Measurements from ENCODE around the gene HOXC5. TPM values are rescaled to one million over a fixed set of nuclear protein-coding genes. Genes with fewer than 3 reads are reported as not detected.
A peak's percentile ranks its signal among the peaks of the same experiment; 100 is the strongest.

Gene HOXC5
- total and polyA plus RNA-seq, 2 donors (not counting 1 experiment from before 2014, with no cell fraction given) = not detected

DNA sequence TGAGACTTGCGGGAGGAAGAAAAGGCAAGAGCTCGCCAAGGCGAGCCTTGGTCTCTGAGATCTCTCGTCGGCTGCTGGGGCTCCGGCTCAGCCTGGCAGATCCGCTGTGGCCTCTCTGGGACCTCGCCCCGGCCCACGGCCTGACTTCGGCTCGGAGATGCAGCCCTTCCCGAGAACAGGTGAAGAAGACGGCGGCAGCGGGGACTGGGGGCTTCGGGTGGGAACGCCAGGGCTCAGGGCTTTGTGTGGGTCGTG, 38.9 kb upstream of the HOXC5 start:
- TF ChIP-seq CTCF (IDR thresholded peaks at IDR 0.05) (no peak), EZH2 (IDR thresholded peaks at IDR 0.05; ENCODE audit: borderline replicate concordance, insufficient read depth, low read depth, low read length, poor library complexity, severe bottlenecking) (no peak)
- intact Hi-C loops (cut with micrococcal nuclease) = no loop called here
- no peaks in the 10 kb centered on the region for H4K20me1 ChIP-seq (ENCODE audit: control insufficient read depth, insufficient read depth, low read length, poor library complexity, severe bottlenecking)
- no peak overlapping the region for H3K27ac ChIP-seq (ENCODE audit: low read length in 2 of 2)
- H3K27me3 ChIP-seq (replicated peaks in 1 of 4; ENCODE audit: control extremely low read depth in 1 of 4, control insufficient read depth in 3 of 4, insufficient read depth in 4 of 4, low read length in 3 of 4) = peaks cover 0 to 99% (median 89%) of the 10 kb centered on the region in 4 experiments
- no peak overlapping the region for H3K9ac ChIP-seq (ENCODE audit: low read length)
- no peak overlapping the region for H2AFZ ChIP-seq (ENCODE audit: insufficient read depth, low read depth, low read length, poor library complexity, severe bottlenecking)
- Mint-ChIP-seq H3K9me3 (ENCODE audit: insufficient read depth) (no peaks in the 10 kb centered on the region), H3K4me3 (peak overlapping the region; percentile 50), H3K4me1 (peaks cover 44% of the 10 kb centered on the region), H3K27ac (peak overlapping the region; percentile 75), H3K27me3 (peaks cover 92% of the 10 kb centered on the region)
- peak overlapping the region; percentile 96 for H3K4me2 ChIP-seq (replicated peaks; ENCODE audit: low read depth, low read length, poor library complexity, severe bottlenecking)
- H3K36me3 ChIP-seq (replicated peaks in 1 of 2; ENCODE audit: control extremely low read depth in 1 of 2, control insufficient read depth in 1 of 2, extremely low read depth in 1 of 2, insufficient read depth in 2 of 2, low read length in 1 of 2) = no peaks in the 10 kb centered on the region
- WGBS (ENCODE audit: insufficient coverage) = 8% methylated on average over 19 of the region's 19 CpGs
- ChIA-PET CTCF (interaction anchor here (0.9 kb wide), 1 partner anchor 197 kb away, joined by 3 read pairs; no protein-coding TSS in a partner anchor), POLR2A (no interaction called here)
- ATAC-seq (ENCODE audit: low read depth) (no peak), DNase-seq (no peak)
- H3K79me2 ChIP-seq (ENCODE audit: control insufficient read depth, insufficient read depth, low read length) = no peaks in the 10 kb centered on the region
- peaks cover 0 to 66% (median 0%) of the 10 kb centered on the region in 3 donors for H3K9me3 ChIP-seq (ENCODE audit: control extremely low read depth in 1 of 3, control insufficient read depth in 2 of 3, insufficient read depth in 1 of 3, low read length in 2 of 3)
- H3K4me1 ChIP-seq (ENCODE audit: control insufficient read depth in 2 of 2, insufficient read depth in 2 of 2, low read length in 2 of 2) = peaks cover 33 to 69% of the 10 kb centered on the region in 2 donors
- no peak overlapping the region for H3K4me3 ChIP-seq (ENCODE audit: control extremely low read depth in 1 of 5, extremely low read depth in 1 of 5, insufficient read depth in 1 of 5, low read depth in 2 of 5, low read length in 4 of 5)

DNA sequence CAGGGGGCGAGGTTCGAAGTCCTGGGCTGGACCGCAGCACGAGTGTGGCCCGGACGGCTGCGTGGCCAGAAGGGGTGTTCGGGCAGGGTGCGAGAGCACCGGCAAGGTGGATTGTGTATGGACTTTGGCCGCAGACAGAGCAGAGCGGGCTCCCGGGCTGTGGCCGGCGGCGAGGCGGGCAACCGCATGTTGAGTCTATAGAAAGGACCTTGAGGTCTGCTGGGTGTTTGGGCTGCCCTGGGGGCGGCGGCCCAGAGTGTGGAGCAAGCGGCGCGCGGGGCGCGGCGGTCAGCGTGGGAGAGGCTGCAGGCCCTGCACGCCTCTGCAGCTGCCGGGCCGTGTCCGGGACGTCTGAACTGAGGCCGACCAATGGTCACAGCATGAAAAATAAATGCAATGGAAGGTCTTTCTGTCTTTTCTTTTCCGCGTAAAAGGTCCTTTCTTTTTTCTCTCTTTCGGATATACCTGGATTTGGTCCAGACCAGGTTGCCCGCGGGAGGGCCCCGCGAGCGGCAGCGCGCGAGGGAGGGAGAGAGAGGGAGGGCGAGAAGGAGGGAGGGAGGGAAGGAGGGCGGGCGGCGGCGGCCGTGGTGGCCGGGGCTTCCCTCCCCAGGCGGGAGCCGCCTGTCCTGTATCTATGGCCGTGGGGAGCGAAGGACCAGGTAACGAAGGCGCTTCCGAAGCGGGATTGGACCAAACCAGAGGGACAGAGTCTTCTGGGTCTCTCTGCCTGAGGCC, 38.4 kb upstream of the HOXC5 start:
- Histone ChIP-seq H3K27ac (ENCODE audit: low read length in 2 of 2) (no peak overlapping the region), H2AFZ (ENCODE audit: insufficient read depth, low read depth, low read length, poor library complexity, severe bottlenecking) (peak overlapping the region; percentile 70), H3K36me3 (replicated peaks in 1 of 2; ENCODE audit: control extremely low read depth in 1 of 2, control insufficient read depth in 1 of 2, extremely low read depth in 1 of 2, insufficient read depth in 2 of 2, low read length in 1 of 2) (no peaks in the 10 kb centered on the region), H3K9ac (ENCODE audit: low read length) (peak overlapping the region; percentile 58), H3K4me3 (ENCODE audit: control extremely low read depth in 1 of 5, extremely low read depth in 1 of 5, insufficient read depth in 1 of 5, low read depth in 2 of 5, low read length in 4 of 5) (peak overlapping the region in 1 of 5 experiments; percentile 60), H4K20me1 (ENCODE audit: control insufficient read depth, insufficient read depth, low read length, poor library complexity, severe bottlenecking) (no peaks in the 10 kb centered on the region), H3K9me3 (ENCODE audit: control extremely low read depth in 1 of 3, control insufficient read depth in 2 of 3, insufficient read depth in 1 of 3, low read length in 2 of 3) (peaks cover 0 to 67% (median 0%) of the 10 kb centered on the region in 3 donors), H3K4me2 (replicated peaks; ENCODE audit: low read depth, low read length, poor library complexity, severe bottlenecking) (peak overlapping the region; percentile 96), H3K4me1 (ENCODE audit: control insufficient read depth in 2 of 2, insufficient read depth in 2 of 2, low read length in 2 of 2) (peaks cover 29 to 64% of the 10 kb centered on the region in 2 donors), H3K79me2 (ENCODE audit: control insufficient read depth, insufficient read depth, low read length) (no peaks in the 10 kb centered on the region), H3K27me3 (replicated peaks in 1 of 4; ENCODE audit: control extremely low read depth in 1 of 4, control insufficient read depth in 3 of 4, insufficient read depth in 4 of 4, low read length in 3 of 4) (peaks cover 0 to 98% (median 87%) of the 10 kb centered on the region in 4 experiments)
- Mint-ChIP-seq H3K9me3 (ENCODE audit: insufficient read depth) (no peaks in the 10 kb centered on the region), H3K27ac (peak overlapping the region; percentile 75), H3K27me3 (peaks cover 92% of the 10 kb centered on the region), H3K4me3 (peak overlapping the region; percentile 89), H3K4me1 (peaks cover 39% of the 10 kb centered on the region)
- DNase-seq (no peak), ATAC-seq (ENCODE audit: low read depth) (no peak)
- peak; percentile 23 for TF ChIP-seq EZH2 (IDR thresholded peaks at IDR 0.05; ENCODE audit: borderline replicate concordance, insufficient read depth, low read depth, low read length, poor library complexity, severe bottlenecking)
- TF ChIP-seq CTCF (IDR thresholded peaks at IDR 0.05) = no peak
- POLR2A ChIA-PET = interaction anchor here (0.7 kb wide), 1 partner anchor 219 kb away, joined by 3 read pairs; no protein-coding TSS in a partner anchor
- intact Hi-C loops (cut with micrococcal nuclease) = loop anchor here (5.0 kb wide), 2 partner anchors 38 to 42 kb away; partner anchors contain the start of genes HOXC12 and HOXC5
- CTCF ChIA-PET = interaction anchor here (0.9 kb wide), 1 partner anchor 196 kb away, joined by 3 read pairs; no protein-coding TSS in a partner anchor
- WGBS (ENCODE audit: insufficient coverage) = 8% methylated on average over 57 of the region's 60 CpGs
